Vagina (tissue), 2 donors: ENCODE measurements around the gene SETBP1.

Experiments used
- POLR2A ChIP-seq, 2 donors: fragments of 450-650 bp; IDR thresholded peaks; one replicate each; pipeline ENCODE4 v1.6.1; 2017; ENCODE audit warnings: antibody characterized with exemption in 2 of 2, mild to moderate bottlenecking in 2 of 2, moderate library complexity in 2 of 2
- TF ChIP-seq, protein P1 (sequence below), 3 experiments: fragments of 450-650 bp in 2 of 3; fragments of 200-600 bp in 1 of 3; sonication (generic) in 1 of 3; IDR thresholded peaks; one replicate each; pipeline ENCODE4 v1.5.1; 2017 to 2019; ENCODE audit warnings: antibody characterized with exemption in 3 of 3, mild to moderate bottlenecking in 2 of 3, moderate library complexity in 2 of 3

GRCh38 chr18:44741085-44741484, 60.4 kb downstream of the SETBP1 start:
- TF ChIP-seq, protein P1, sequence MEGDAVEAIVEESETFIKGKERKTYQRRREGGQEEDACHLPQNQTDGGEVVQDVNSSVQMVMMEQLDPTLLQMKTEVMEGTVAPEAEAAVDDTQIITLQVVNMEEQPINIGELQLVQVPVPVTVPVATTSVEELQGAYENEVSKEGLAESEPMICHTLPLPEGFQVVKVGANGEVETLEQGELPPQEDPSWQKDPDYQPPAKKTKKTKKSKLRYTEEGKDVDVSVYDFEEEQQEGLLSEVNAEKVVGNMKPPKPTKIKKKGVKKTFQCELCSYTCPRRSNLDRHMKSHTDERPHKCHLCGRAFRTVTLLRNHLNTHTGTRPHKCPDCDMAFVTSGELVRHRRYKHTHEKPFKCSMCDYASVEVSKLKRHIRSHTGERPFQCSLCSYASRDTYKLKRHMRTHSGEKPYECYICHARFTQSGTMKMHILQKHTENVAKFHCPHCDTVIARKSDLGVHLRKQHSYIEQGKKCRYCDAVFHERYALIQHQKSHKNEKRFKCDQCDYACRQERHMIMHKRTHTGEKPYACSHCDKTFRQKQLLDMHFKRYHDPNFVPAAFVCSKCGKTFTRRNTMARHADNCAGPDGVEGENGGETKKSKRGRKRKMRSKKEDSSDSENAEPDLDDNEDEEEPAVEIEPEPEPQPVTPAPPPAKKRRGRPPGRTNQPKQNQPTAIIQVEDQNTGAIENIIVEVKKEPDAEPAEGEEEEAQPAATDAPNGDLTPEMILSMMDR (IDR thresholded peaks at IDR 0.05) = no peak
- TF ChIP-seq POLR2A (IDR thresholded peaks at IDR 0.05) = no peak
